Hippocampal formation (tissue), 2 donors: ENCODE measurements around the gene PNPLA6.

Experiments used
- DNase-seq, 2 donors: peaks; one replicate each; lab custom pipeline; 2025; lab: John Stamatoyannopoulos, UW

Gene PNPLA6

GRCh38 chr19:7600721-7601120, 65.2 kb downstream of the PNPLA6 start:
- no peak for DNase-seq

DNA sequence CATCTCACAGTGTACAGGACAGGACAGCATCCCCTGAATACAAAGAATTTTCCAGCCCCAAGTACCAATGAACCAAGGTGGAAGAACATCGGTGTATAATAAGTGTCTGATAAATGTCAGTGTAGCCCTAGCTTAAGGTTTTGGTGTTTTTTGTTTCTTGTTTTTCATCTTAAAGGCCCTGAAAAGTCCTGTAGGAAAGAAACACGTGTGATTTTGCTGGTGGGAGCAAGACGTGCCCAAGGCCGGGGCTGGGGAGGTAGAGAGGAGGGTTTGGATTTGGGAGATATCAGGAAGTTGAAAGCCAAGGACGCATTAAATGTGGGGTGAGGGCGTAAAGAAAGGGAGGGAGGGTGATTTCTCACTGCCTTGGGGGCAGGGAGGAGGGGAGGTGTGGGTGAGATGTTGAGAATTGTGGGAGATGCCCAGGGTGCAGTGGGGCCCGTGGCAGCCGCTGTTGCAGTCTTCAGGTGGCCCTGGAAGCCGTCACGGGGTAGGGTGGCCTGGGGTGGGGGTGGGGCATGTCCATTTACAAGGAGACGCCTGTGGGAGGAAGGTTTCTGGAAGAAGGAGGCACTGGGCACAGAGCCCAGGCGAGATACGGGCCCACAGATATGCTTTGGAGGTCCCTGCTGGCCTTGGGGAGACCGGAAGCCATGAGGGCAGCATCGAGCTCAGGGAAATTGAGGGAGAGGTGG, 66.9 kb downstream of the PNPLA6 start:
- DNase-seq = no peak

GRCh38 chr19:7602935-7603497, 67.5 kb downstream of the PNPLA6 start:
- no peak for DNase-seq

- DNase-seq = no peak
Measured at GRCh38 chr19:7603919-7604318, 68.4 kb downstream of the PNPLA6 start.

GRCh38 chr19:7605490-7606222, 70.1 kb downstream of the PNPLA6 start:
- DNase-seq = no peak

- no peak for DNase-seq
Measured at GRCh38 chr19:7606289-7606688, 70.8 kb downstream of the PNPLA6 start.

DNA sequence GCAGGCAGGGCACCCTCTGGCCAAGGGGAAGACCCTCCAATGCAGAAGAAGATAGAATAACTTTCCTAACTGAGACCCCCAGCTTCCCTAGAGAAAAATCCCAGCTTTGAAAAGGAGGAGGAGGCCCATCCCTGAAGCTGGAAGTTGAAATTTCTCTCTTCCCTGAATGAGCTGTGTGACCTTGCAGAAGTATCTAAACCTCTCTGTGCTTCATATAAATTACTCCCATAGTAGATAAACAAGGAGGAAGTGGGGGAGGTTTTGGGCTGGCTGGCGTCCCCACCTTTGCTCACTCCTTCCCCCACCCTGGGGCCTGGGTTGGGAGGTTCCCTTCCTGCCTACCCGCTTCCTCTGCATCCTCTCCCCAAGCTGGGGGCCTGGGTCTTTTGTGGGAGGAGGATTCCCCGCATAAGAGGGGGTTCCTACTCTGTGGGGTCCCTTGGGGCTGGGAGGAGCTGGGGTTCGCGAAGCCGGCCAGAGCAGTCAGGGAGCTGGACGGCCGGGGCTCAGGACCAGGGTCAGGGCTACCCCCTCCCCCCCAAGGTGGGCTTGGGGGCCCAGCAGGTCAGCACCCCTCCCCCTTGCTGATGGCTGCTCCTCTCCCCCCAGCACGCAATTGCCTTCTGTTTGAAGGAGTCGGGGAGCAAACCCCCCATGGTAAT, 71.8 kb downstream of the PNPLA6 start:
- DNase-seq = no peak

DNA sequence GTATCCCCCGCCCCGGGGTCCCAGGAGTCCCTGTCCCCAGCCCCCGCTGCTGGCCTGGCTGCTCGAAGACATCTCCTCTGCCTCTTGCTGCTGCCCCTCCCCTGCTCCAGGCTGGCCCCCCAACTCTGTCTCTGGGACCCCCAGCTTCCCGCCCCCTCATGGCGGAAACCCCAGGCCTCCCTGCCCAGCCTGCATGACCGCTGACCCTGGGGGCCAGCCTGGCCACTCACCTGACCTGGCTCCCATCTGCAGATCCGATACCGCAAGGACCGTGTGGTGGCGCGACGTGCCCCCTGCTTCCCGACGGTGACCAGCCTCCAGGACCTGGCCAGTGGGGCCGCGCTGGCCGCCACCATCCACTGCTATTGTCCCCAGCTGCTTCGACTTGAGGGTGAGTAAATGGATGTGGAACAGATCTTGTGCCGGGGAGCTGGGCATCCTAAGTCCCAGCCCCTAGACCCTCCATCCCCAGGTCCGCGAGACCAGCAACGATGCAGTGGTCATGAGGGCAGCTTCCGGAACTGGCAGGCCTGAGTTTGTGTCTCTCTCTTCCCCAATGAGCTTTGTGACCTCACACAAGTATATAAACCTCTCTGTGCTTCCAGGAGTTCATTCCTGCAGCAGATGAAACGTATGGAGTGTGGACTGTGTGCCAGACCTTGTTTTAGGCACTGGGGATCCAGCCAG, 72.5 kb downstream of the PNPLA6 start:
- DNase-seq = no peak

- DNase-seq = no peak
Measured at GRCh38 chr19:7610491-7611240, 75.1 kb downstream of the PNPLA6 start.
